ENCODE results near the gene PCBP4.
"Not testable (repeated sequence)": the region's sequence is repeated elsewhere in the genome, so short reads cannot be mapped to it uniquely, and the experiment has no call there.

PCBP4 gene

DNA sequence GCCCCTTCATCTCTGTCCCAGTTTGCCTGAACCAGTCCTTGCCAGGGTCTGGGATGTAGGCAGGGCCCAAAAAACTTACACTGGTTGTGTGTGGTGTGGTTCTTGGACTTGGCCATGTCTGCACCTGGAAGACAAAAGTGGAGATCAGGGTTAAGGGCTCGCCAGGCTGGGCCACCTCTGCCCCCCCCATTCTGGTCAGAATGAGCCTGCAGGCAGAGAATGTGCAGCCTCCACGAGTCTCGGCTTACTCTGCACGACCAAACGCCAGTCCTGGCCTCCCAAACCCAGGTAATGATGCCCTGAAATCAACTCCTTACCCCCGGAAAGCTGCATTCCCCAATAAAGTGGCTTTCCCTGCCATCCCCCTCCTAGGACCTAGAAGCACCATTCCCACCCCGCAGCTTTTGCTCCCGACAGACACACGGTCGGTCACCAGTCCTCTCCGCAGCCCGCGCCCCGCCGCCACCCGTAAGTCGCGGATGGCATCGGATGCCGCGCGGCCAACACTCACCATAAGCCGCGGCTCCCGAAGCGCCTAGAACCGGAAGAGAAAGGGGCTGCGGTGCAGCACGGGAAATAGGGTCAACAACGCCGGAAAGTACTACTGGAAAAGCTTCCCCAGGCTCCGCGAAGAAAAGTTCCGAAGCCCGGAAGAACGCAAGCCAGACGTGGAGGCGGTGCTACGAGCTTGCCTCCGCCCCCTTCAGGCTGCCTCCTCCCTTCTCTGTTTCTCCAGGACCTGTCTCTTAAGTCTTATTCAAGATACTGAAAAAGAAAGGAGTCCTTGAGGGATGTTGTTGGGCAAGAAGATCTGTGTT, 28.3 kb upstream of the PCBP4 start, which contains the start of gene RPL29:
Gene RPL29 (minus strand): TSS at position 550 of the 818 bp plus-strand sequence. CDS start 434 bp downstream, at position 116.
- TF ChIP-seq, protein P1, sequence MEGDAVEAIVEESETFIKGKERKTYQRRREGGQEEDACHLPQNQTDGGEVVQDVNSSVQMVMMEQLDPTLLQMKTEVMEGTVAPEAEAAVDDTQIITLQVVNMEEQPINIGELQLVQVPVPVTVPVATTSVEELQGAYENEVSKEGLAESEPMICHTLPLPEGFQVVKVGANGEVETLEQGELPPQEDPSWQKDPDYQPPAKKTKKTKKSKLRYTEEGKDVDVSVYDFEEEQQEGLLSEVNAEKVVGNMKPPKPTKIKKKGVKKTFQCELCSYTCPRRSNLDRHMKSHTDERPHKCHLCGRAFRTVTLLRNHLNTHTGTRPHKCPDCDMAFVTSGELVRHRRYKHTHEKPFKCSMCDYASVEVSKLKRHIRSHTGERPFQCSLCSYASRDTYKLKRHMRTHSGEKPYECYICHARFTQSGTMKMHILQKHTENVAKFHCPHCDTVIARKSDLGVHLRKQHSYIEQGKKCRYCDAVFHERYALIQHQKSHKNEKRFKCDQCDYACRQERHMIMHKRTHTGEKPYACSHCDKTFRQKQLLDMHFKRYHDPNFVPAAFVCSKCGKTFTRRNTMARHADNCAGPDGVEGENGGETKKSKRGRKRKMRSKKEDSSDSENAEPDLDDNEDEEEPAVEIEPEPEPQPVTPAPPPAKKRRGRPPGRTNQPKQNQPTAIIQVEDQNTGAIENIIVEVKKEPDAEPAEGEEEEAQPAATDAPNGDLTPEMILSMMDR (IDR thresholded peaks at IDR 0.05; ENCODE audit: low read depth, low read length, missing control alignments), result no peak
- DNase-seq (ENCODE audit: low read depth), result peak; percentile 89
- H3K4me3 ChIP-seq (ENCODE audit: low read depth, low read length), result peak within 1 kb of the TSS; percentile 88
- in situ Hi-C loops (cut with HindIII; ENCODE audit: low sequenced_read_pairs), result no loop called here

DNA sequence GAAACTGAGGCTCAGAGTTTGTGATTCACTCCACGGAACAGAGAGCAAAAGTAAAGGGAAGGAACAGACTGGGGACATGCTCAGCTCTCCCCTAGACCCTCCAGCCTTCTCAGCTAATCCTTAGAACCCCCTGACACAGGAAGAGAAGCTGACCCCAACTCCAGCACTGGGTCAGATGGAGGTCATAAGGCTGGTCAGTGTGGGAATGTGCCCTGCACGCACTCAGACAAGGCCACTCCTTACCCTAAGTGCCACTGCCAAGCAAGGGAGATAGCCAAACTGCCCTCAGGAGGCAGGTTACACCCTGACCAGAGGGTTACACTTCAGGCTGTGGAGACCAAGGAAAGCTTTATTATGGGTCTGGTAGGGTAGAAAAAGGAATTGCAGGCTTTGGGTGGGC, 27.3 kb upstream of the PCBP4 start:
- H3K4me3 ChIP-seq (ENCODE audit: low read depth, low read length), result peak overlapping the region; percentile 88
- TF ChIP-seq, protein P1 (IDR thresholded peaks at IDR 0.05; ENCODE audit: low read depth, low read length, missing control alignments), result no peak
- in situ Hi-C loops (cut with HindIII; ENCODE audit: low sequenced_read_pairs), result loop anchor here (5.0 kb wide), 3 partner anchors 53 to 153 kb away; no protein-coding TSS in a partner anchor
- DNase-seq (ENCODE audit: low read depth), result no peak

DNA sequence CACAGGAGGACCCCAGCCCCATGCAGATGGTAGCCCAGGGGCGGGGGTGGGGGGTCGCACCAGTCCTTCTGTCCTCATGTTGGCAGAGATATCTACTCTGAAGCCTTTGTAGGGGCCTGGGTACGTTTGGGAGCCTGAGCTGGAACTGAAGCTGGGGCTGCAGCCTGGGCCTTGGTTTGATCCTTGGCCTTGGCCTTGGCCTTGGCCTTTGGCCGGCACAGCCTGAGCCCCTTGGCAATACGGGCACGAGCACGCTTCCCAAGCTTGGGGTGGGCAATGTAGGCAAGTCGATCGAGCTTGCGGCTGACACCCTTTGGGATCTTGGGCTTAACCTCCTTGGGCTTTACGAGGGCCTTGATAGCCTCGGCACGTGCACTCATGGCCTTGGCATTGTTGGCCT, 26.4 kb upstream of the PCBP4 start:
- in situ Hi-C loops (cut with HindIII; ENCODE audit: low sequenced_read_pairs), result loop anchor here (5.0 kb wide), 3 partner anchors 54 to 154 kb away; no protein-coding TSS in a partner anchor
- not testable (repeated sequence) for DNase-seq (ENCODE audit: low read depth); H3K4me3 ChIP-seq (ENCODE audit: low read depth, low read length)

DNA sequence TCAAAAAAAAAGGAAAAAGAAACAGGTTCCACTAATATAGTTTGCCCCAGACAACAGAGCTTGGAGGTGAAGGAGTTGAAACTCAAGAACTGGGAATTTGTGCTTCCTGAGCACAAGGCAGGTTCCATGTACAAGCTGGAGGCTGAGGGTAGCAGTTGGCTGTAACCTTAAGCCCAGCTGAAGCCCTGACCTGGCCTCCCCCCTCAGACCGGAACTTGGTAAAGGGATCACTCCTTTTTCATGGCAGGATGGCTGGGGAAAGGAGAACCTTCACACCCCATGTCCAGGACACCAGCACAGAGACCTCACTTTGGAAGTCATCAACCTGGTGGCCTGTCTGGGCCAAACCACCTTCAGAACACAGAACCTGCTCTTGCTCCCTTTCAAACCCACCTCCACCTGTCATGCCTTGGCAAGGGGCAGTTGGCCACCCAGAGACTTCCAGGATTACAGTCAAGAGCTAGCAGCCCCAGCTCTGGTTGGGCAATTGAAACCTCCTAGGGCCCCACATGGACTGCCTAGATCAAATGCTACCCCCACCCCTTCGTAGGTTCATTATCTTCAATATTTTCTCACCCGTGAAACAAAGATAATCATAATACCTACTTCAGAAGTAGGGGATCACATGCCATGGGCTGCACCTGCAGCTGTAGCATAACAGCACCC, 24.9 kb upstream of the PCBP4 start:
- no peak for DNase-seq (ENCODE audit: low read depth)
- no peak overlapping the region for H3K4me3 ChIP-seq (ENCODE audit: low read depth, low read length)
- TF ChIP-seq, protein P1 (IDR thresholded peaks at IDR 0.05; ENCODE audit: low read depth, low read length, missing control alignments), result no peak
- in situ Hi-C loops (cut with HindIII; ENCODE audit: low sequenced_read_pairs), result loop anchor here (5.0 kb wide), 3 partner anchors 55 to 155 kb away; no protein-coding TSS in a partner anchor

DNA sequence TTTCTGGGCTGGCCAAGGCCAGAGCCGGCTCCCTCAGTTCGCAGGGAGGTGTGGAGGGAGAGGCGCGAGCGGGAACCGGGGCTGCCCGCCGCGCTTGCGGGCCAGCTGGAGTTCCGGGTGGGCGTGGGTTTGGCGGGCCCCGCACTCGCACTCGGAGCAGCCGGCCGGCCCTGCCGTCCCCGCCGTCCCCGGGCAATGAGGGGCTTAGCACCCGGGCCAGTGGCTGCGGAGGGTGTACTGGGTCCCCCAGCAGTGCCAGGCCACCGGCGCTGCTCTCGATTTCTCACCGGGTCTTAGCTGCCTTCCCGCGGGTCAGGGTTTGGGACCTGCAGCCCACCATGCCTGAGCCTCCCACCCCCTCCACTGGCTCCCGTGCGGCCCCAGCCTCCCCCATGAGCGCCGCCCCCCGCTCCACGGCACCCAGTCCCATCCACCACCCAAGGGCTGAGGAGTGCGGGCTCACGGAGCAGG, 23.3 kb upstream of the PCBP4 start:
- in situ Hi-C loops (cut with HindIII; ENCODE audit: low sequenced_read_pairs), result loop anchor here (5.0 kb wide), 3 partner anchors 57 to 157 kb away; no protein-coding TSS in a partner anchor
- not testable (repeated sequence) for DNase-seq (ENCODE audit: low read depth); H3K4me3 ChIP-seq (ENCODE audit: low read depth, low read length)

DNA sequence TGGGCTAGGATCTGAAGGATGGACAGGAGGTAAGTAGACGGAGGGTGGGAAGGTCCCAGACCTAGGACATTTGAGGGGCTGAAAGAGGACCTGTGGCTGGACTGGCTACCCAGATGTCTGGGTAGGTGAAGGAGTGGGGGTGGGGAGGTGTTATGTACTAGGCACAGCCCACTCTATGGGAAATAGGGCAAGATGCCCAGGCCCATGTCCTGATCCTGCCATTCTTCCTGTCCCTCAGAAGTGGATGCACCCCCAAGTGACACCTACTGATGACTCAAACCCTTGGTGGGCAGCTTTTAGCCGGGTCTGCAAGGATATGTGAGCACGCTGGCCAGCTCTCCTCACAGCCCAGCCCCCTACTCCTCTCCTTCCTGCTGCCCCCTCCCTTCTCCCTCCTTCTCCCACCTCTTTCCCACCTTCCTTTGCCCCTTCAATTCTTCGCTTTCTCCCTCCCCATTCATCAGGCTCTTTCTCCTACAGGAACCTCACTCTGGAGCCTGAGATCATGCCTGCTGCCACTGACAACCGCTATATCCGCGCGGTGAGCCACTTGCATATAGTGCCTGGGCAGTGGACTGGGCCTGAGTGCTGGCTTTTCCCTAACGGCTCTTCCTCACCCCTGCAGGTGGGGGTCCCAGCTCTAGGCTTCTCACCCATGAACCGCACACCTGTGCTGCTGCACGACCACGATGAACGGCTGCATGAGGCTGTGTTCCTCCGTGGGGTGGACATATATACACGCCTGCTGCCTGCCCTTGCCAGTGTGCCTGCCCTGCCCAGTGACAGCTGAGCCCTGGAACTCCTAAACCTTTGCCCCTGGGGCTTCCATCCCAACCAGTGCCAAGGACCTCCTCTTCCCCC, 21.3 kb upstream of the PCBP4 start:
- no peak for DNase-seq (ENCODE audit: low read depth)
- TF ChIP-seq, protein P1 (IDR thresholded peaks at IDR 0.05; ENCODE audit: low read depth, low read length, missing control alignments), result no peak
- in situ Hi-C loops (cut with HindIII; ENCODE audit: low sequenced_read_pairs), result no loop called here
- H3K4me3 ChIP-seq (ENCODE audit: low read depth, low read length), result no peak overlapping the region

DNA sequence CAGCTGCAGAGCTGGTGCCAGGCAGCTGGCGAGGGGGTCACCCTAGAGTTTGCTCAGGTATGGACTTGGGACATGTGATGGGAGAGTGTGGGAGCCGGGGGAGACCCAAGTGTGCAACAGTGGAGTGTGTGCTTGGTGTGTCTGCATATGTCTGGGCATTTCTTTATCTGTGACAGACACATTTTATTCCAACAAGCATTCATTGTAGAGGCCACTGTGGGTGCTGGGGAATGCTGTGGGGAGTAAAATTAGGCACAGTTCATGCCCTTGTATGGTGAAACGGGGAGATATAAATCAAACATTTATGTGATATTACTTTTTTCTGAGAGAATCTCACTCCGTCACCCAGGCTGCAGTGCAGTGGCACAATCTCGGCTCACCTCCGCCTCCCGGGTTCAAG, 20.3 kb upstream of the PCBP4 start:
- no peak overlapping the region for H3K4me3 ChIP-seq (ENCODE audit: low read depth, low read length)
- in situ Hi-C loops (cut with HindIII; ENCODE audit: low sequenced_read_pairs), result no loop called here
- DNase-seq (ENCODE audit: low read depth), result no peak
- TF ChIP-seq, protein P1 (IDR thresholded peaks at IDR 0.05; ENCODE audit: low read depth, low read length, missing control alignments), result no peak

Measured in astrocyte of the cerebellum (primary cell).